Measurements from ENCODE around the gene TMEM11.
A peak's percentile ranks its signal among the peaks of the same experiment; 100 is the strongest.
"Not testable (repeated sequence)": the region's sequence is repeated elsewhere in the genome, so short reads cannot be mapped to it uniquely, and the experiment has no call there.

The TMEM11 gene

GRCh38 chr17:21213638-21214014 is 335 bp downstream of the TMEM11 start:
- FAIRE-seq (no peak), DNase-seq (ENCODE audit: extremely low spot score, insufficient read length, low read depth) (peak; percentile 8)

- FAIRE-seq, result no peak
- no peak for DNase-seq (ENCODE audit: extremely low spot score, insufficient read length, low read depth)
These were observed 929 bp downstream of the TMEM11 start for GRCh38 chr17:21212826-21213637.

DNA sequence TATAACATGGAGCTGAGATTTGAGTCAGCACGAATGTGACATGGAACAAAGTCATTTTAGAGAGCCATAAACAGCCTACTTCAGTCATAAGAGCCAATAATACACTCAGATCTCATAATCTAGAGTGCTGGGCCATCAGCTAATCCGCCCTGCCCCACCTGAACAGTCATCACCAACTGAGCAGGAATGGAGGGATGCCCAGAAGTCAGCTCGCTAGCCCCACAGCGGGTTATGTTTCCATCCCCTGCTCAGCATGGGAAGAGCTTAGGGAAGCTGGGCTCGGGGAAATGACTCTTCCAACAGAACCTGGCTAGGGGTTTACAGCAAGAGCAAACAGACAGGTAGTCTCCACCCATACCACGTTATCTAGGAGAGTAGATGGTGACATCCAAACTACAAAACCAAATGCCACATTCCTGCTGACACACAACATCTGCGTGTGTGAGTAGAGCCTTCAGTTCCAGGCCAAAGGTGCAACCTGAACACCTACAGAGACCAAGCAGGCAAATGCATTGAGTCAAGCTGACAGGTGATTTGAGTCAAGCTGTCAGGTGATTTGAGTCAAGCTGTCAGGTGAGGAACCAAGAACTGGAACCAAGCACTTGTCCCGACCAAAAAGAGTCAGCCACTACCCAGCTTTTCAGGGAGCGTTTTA is 2.0 kb downstream of the TMEM11 start:
- FAIRE-seq (no peak), DNase-seq (ENCODE audit: extremely low spot score, insufficient read length, low read depth) (no peak)

DNA sequence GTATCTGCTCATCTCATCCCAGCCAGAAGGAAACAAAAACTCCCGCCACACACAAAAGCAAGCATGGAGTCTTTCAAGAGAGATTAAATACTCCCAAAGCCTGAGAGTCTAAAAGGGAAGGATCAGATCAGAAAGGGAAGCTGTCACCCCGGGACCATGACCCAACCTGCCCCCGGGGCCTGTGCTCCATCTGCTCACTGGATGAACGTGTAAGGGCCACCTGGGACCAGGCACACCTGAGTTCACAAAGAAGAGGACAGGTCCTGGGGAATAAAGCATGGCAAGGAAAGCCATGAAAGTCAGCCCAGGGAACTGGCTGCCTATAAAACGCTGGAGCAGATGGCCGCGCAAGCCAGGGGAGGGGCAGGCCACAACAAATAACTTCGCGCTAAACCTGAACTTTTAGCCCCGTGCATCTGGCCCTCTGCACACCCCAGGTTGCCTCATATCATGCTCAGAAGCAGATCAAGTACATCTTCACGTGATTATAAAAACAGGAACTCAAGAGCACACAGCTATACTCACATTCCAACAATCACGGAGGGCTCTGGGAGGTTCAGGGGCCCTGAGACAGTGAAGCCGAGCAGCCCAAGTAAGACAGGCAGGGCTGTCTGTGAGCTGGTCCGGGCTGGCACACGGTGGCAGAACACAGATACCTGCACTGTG is 3.4 kb downstream of the TMEM11 start:
- no peak for DNase-seq (ENCODE audit: extremely low spot score, insufficient read length, low read depth)
- no peak for FAIRE-seq

DNA sequence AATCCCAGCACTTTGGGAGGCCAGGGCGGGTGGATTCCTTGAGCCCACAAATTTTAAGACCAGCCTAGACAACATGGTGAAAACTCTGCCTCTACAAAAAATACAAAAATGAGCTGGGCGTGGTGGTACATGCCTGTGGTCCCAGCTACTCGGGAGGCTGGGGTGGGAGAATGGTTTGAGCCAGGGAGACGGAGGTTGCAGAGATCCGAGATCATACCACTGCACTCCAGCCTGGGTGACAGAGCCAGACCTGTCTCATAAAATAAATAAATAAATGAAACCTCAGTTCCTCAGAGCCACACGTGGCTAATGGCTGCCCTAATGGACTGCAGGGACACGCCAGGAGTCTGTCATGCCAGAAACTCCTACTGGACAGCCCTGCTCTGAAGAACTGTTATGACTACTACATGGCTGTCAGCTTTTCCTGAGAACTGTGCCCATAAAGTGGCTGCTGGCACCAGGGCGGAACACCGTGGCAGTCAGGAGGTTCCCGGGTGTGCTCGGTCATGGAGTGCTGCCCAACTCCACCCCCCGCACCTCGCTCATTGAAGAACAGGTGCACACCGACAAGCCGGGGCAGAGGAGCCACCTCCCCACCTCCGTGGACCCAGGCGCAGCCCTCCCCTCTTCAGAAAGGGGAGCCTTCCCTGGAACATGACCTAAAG is 4.3 kb downstream of the TMEM11 start:
- DNase-seq (ENCODE audit: extremely low spot score, insufficient read length, low read depth), result no peak
- FAIRE-seq, result no peak

- FAIRE-seq (no peak), DNase-seq (ENCODE audit: extremely low spot score, insufficient read length, low read depth) (no peak)
These were observed 5.6 kb downstream of the TMEM11 start for GRCh38 chr17:21208352-21208751.

- FAIRE-seq, result no peak
These were observed 9.0 kb downstream of the TMEM11 start for GRCh38 chr17:21204935-21205334.

GRCh38 chr17:21202512-21202911 is 11.4 kb downstream of the TMEM11 start:
- FAIRE-seq (no peak), DNase-seq (ENCODE audit: extremely low spot score, insufficient read length, low read depth) (no peak)

More at GRCh38 chr17:21204935-21205334, 9.0 kb downstream of the TMEM11 start:
- DNase-seq (ENCODE audit: extremely low spot score, insufficient read length, low read depth), result no peak

DNA sequence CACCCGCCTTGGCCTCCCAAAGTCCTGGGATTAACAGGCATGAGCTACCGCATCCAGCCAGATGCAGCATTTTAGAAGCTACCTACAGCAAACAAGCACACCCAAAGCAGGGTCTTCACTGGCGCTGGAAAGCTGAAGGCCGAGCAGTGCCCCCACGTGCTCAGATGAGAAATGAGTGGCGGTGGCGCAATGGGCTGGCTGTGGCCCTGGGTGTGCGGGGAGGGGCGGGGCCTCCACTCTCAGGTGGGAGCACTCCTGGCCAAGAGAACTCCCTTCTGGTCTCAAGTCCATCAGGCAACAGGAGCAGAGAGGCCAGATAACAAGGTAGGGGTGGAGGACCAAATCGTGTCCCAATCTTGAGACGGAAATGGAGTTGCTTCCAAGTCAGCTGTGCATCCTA is 12.1 kb downstream of the TMEM11 start:
- FAIRE-seq (no peak), DNase-seq (ENCODE audit: extremely low spot score, insufficient read length, low read depth) (no peak)

- no peak for FAIRE-seq
- DNase-seq (ENCODE audit: extremely low spot score, insufficient read length, low read depth), result no peak
These were observed 12.7 kb downstream of the TMEM11 start for GRCh38 chr17:21201298-21201595.

DNA sequence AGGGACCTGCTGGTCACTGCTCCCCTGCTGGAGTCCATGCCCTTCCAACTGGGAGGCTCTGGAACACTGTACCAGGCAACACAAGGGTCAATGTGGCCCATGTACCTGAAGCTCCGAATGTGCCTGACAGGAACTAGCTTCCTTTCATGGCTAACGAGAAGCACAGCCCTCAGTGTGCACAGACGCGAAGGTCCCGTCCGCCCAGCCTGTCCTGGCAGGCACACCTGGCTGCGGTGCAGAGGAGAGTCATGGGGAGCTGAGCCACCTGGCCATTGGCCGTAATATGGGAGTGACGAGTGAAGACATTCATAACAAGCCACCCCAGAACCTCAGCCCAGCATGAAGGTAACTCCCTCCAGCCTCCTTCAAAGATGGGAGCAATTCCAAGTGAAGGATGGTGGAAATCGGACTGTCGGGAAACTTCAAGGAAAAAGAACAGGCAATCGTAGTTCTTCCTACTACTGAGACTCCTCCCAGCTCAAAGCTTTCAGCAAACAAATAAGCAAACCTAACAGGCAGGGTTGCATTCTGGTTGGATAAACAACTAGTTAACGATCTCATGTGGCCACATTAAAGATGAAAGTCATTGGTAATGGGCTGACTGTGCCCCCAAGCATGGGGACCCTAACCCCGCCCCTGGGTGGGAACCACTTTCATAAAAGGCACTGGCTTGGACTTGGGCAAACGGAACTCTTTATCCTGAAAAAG is 13.2 kb downstream of the TMEM11 start:
- DNase-seq (ENCODE audit: extremely low spot score, insufficient read length, low read depth) (no peak), FAIRE-seq (no peak)

DNA sequence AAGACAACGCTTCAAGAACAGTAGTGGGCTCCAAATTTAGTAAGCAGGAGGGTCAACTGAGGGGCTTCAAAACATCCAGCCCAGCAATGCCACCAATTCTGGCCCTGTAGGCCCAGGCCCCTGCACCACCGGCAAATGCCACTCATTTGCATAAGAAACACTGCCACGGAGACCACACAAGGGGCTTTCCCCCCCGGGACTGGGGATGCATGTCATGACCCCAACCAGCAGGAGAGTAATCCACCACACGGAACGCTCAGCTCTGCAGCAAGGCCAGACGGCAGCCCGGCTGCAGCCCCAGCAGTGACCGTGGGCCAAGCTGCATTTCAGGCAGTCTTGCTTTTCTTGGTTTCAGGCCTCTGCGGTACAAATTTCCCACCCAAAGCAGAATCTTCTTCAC is 14.1 kb downstream of the TMEM11 start:
- no peak for FAIRE-seq
- DNase-seq (ENCODE audit: extremely low spot score, insufficient read length, low read depth), result no peak

- no peak for FAIRE-seq
- DNase-seq (ENCODE audit: extremely low spot score, insufficient read length, low read depth), result no peak
These were observed 14.7 kb downstream of the TMEM11 start for GRCh38 chr17:21199311-21199710.

GRCh38 chr17:21198411-21198810 is 15.6 kb downstream of the TMEM11 start:
- FAIRE-seq (no peak), DNase-seq (ENCODE audit: extremely low spot score, insufficient read length, low read depth) (no peak)

DNA sequence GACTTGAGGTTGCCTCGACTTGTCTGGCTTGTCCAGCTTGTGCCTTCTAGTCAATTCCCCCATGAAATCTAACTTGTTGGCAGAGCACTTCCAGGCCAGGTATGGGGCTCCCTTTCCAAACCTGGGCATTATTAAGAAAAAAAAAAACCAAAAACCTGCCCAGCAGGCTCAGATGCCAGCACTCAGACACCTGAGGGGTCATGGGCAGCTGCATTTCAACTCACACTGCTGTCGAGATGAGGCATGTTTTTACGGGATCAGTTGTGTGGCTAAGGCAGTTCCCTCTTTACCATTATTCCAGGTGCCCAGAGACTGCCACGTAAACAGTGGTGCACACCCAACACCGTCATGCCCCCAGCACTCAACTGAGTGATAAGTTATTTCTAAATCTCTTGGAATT is 17.8 kb downstream of the TMEM11 start:
- DNase-seq (ENCODE audit: extremely low spot score, insufficient read length, low read depth) (no peak), FAIRE-seq (no peak)

DNA sequence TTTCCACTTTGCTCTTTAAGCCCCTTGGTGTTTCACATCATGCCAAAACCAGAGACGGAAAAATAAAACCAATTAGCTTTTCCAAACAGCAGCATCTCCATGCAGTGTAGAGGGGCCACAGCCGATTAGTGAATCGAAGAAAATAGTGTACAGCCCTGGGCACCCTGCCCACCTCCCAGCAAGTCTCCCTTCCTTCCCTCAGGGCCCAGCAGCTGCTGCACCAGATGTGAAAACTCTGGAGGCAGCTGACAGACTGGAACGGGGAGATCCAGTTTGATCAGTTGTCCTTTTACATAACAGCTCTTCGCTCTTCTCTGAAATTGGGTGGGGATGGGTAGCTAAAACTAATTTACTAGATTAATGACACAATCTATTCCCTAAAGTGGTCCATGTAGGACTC is 19.3 kb downstream of the TMEM11 start:
- FAIRE-seq (no peak), DNase-seq (ENCODE audit: extremely low spot score, insufficient read length, low read depth) (no peak)

DNA sequence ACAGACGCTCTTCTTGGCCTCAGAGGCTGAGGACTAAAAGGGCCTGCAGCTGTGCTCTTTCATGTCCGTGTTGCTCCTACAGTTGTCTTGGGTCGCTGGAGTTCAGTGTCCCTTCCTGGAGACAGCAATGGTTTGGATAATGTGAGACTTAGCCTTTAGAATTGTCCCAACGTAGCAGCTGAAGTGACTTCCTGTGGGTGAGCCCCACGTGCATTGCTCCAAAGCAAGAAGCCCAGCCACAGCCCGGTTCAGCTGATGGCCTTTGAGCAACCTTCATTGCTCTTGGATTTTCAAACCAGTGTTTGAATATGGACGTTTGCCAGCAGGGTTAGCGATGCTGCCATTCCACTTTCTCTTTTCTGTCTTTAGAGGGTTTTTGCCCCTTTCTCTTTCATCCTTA is 19.7 kb downstream of the TMEM11 start:
- DNase-seq (ENCODE audit: extremely low spot score, insufficient read length, low read depth) (no peak), FAIRE-seq (no peak)

GRCh38 chr17:21193031-21193430 is 20.9 kb downstream of the TMEM11 start:
- DNase-seq (ENCODE audit: extremely low spot score, insufficient read length, low read depth), result no peak
- FAIRE-seq, result no peak

- not testable (repeated sequence) for FAIRE-seq; DNase-seq (ENCODE audit: extremely low spot score, insufficient read length, low read depth)
These were observed 21.5 kb downstream of the TMEM11 start for GRCh38 chr17:21192414-21192813.

GRCh38 chr17:21191698-21192097 is 22.3 kb downstream of the TMEM11 start:
- no peak for DNase-seq (ENCODE audit: extremely low spot score, insufficient read length, low read depth)
- no peak for FAIRE-seq
